ENCODE data around the gene TOX2. TPM values are rescaled to one million over a fixed set of nuclear protein-coding genes. Genes with fewer than 3 reads are reported as not detected.

Gene TOX2
- total RNA-seq, 1 experiment from 2014 or later = 2.7 TPM

DNA sequence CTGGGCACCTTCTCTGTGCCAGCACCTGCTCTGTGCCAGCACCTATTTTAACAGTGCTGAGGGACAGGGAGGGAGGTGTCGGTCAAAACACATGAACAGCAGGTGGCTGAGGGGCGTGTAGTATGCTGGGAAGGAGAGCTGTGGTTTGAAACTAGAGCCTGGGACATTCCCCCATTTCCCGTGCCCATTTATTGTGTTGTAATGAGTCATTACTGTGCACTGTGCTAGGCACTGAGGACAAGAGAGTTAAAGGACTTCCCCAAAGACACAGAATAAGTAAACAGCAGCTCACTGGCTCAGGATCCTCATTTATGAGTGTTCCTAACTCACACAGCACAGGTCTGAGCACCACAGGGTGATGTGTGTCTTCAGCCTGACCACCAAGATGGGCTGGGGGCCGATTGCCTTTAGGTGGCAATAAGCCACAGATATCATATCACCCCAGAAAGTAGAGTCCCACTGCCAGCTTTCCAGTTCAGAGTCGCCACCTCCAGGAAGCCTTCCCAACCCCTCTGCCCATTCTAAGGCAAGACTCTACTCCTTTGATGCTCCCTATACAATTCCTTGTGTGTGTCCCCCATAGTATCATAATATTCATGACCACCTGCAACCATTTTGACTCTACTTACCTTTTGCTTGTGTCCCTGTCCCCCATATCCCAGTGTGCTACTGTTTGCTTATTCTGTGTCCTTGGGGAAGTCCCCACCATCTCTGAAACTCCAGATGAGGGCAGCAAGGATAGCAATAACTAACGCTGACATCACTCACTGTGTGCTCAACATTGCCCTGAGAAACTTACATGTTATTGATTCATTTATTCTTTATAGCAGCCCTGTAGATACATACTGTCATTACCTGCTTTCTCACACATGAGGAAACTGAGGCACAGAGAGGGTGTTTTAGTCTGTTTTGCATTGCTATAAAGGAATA, 87.3 kb downstream of the TOX2 start:
- peaks cover 7% of the 10 kb centered on the region for H3K9me3 Mint-ChIP-seq (ENCODE audit: unreplicated experiment)
- H3K27ac Mint-ChIP-seq (ENCODE audit: low read depth, unreplicated experiment) = no peak overlapping the region

DNA sequence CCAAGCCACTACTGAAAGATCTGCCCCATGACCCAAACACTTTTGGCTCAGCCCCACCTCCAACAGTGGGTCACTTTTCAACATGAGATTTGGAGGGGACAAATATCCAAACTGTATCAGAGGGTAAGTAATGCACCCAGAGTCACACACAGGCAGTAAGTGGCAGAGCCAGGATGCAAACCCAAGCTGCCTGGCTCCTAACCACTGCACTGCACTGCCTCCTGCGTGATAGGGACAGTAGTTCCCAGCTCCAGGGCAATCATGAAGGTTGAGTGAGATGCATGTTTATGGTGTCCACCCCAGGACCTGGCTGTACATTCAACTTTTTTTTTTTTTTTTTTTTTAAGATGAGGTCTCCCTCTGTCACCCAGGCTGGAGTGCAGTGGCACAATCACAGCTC, 88.2 kb downstream of the TOX2 start:
- H3K4me1 Mint-ChIP-seq (ENCODE audit: insufficient read depth, unreplicated experiment) = no peaks in the 10 kb centered on the region
- H3K9me3 Mint-ChIP-seq (ENCODE audit: unreplicated experiment) = peaks cover 7% of the 10 kb centered on the region
- H3K36me3 Mint-ChIP-seq (ENCODE audit: insufficient read depth, unreplicated experiment) = no peaks in the 10 kb centered on the region
- no peaks in the 10 kb centered on the region for H3K27me3 Mint-ChIP-seq (ENCODE audit: insufficient read depth, unreplicated experiment)
- intact Hi-C loops (cut with micrococcal nuclease) = no loop called here
- TF ChIP-seq, protein P1, sequence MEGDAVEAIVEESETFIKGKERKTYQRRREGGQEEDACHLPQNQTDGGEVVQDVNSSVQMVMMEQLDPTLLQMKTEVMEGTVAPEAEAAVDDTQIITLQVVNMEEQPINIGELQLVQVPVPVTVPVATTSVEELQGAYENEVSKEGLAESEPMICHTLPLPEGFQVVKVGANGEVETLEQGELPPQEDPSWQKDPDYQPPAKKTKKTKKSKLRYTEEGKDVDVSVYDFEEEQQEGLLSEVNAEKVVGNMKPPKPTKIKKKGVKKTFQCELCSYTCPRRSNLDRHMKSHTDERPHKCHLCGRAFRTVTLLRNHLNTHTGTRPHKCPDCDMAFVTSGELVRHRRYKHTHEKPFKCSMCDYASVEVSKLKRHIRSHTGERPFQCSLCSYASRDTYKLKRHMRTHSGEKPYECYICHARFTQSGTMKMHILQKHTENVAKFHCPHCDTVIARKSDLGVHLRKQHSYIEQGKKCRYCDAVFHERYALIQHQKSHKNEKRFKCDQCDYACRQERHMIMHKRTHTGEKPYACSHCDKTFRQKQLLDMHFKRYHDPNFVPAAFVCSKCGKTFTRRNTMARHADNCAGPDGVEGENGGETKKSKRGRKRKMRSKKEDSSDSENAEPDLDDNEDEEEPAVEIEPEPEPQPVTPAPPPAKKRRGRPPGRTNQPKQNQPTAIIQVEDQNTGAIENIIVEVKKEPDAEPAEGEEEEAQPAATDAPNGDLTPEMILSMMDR (IDR thresholded peaks at IDR 0.05; ENCODE audit: unreplicated experiment) = no peak
- no peak for DNase-seq (ENCODE audit: unreplicated experiment)
- no peak overlapping the region for H3K27ac Mint-ChIP-seq (ENCODE audit: low read depth, unreplicated experiment)
- ChIA-PET POLR2A (no interaction called here), CTCF (interaction anchor here (0.7 kb wide), 2 partner anchors 9 kb away, joined by 3 to 4 read pairs; no protein-coding TSS in a partner anchor)
- no TSS peak for BruUV-seq (replicated peaks)
- H3K4me3 Mint-ChIP-seq (ENCODE audit: unreplicated experiment) = no peak overlapping the region

More for the DNA sequence above, 87.3 kb downstream of the TOX2 start:
- H3K4me3 Mint-ChIP-seq (ENCODE audit: unreplicated experiment) = no peak overlapping the region
- no peaks in the 10 kb centered on the region for H3K4me1 Mint-ChIP-seq (ENCODE audit: insufficient read depth, unreplicated experiment)
- peak; percentile 21 for DNase-seq (ENCODE audit: unreplicated experiment)
- H3K27me3 Mint-ChIP-seq (ENCODE audit: insufficient read depth, unreplicated experiment) = no peaks in the 10 kb centered on the region
- TF ChIP-seq, protein P1 (IDR thresholded peaks at IDR 0.05; ENCODE audit: unreplicated experiment) = no peak
- BruUV-seq (replicated peaks) = no TSS peak
- intact Hi-C loops (cut with micrococcal nuclease) = no loop called here
- no peaks in the 10 kb centered on the region for H3K36me3 Mint-ChIP-seq (ENCODE audit: insufficient read depth, unreplicated experiment)
- POLR2A ChIA-PET = interaction anchor here (0.6 kb wide), 1 partner anchor 12 kb away, joined by 3 read pairs; no protein-coding TSS in a partner anchor
- CTCF ChIA-PET = no interaction called here

DNA sequence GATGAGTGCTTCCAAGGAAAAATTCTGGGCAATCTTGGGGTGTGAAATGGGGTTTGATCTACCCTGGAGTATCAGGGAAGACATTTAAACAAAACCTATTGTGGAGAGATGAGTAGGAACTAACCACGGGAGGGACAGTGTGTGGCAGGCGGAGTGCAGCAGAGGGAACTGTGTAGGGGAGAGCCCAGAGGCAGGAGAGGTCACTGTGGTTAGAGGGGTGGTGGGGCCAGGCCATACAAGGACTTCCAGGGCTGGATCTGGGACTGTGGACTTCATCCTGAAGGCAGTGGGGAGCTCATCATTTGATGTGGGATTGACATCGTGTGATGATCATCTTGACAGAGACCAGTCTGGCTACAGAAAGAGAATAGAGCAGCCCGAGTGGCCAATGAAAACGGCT, 89.0 kb downstream of the TOX2 start:
- no peak for DNase-seq (ENCODE audit: unreplicated experiment)
- TF ChIP-seq, protein P1 (IDR thresholded peaks at IDR 0.05; ENCODE audit: unreplicated experiment) = no peak
- BruUV-seq (replicated peaks) = no TSS peak
- no peaks in the 10 kb centered on the region for H3K27me3 Mint-ChIP-seq (ENCODE audit: insufficient read depth, unreplicated experiment)
- H3K9me3 Mint-ChIP-seq (ENCODE audit: unreplicated experiment) = peaks cover 7% of the 10 kb centered on the region
- no peak overlapping the region for H3K4me3 Mint-ChIP-seq (ENCODE audit: unreplicated experiment)
- H3K27ac Mint-ChIP-seq (ENCODE audit: low read depth, unreplicated experiment) = no peak overlapping the region
- no peaks in the 10 kb centered on the region for H3K36me3 Mint-ChIP-seq (ENCODE audit: insufficient read depth, unreplicated experiment)
- ChIA-PET POLR2A (no interaction called here), CTCF (interaction anchor here (0.7 kb wide), 1 partner anchor 8 kb away, joined by 3 read pairs; no protein-coding TSS in a partner anchor)
- H3K4me1 Mint-ChIP-seq (ENCODE audit: insufficient read depth, unreplicated experiment) = no peaks in the 10 kb centered on the region
- intact Hi-C loops (cut with micrococcal nuclease) = no loop called here

DNA sequence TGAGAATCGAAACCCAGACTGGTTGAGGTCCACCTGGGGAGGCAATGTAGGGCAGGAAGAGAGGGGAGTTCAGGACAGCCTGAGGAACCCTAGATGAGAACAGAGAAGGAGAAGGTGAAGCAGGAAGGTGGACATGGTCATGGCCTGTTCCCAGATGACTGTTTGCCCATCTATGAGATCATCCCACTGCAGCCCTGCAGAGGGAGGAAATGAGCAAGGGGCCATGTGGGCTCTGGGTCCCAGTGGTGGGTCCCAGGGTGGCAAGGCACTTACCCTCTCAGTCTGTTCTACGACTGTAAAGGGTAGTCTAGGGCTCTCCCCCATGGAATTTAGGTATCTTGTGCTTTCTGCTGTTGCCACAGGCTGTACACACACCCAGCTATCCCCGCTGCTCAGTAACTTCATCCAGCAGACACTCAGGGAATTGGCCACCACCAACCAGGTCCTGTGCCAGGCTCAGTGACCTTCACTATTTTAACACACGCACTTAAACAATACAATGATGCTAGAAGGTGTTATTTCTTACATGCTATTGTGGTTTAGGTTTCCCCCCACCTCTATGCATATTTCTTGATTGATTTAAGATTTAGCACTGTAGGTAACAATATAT, 89.8 kb downstream of the TOX2 start:
- ChIA-PET CTCF (no interaction called here), POLR2A (no interaction called here)
- no peak for DNase-seq (ENCODE audit: unreplicated experiment)
- H3K27me3 Mint-ChIP-seq (ENCODE audit: insufficient read depth, unreplicated experiment) = no peaks in the 10 kb centered on the region
- BruUV-seq (replicated peaks) = no TSS peak
- no peak overlapping the region for H3K27ac Mint-ChIP-seq (ENCODE audit: low read depth, unreplicated experiment)
- H3K9me3 Mint-ChIP-seq (ENCODE audit: unreplicated experiment) = peaks cover 7% of the 10 kb centered on the region
- TF ChIP-seq, protein P1 (IDR thresholded peaks at IDR 0.05; ENCODE audit: unreplicated experiment) = no peak
- no peaks in the 10 kb centered on the region for H3K4me1 Mint-ChIP-seq (ENCODE audit: insufficient read depth, unreplicated experiment)
- H3K4me3 Mint-ChIP-seq (ENCODE audit: unreplicated experiment) = no peak overlapping the region
- intact Hi-C loops (cut with micrococcal nuclease) = no loop called here
- H3K36me3 Mint-ChIP-seq (ENCODE audit: insufficient read depth, unreplicated experiment) = no peaks in the 10 kb centered on the region
